ENCODE results near the gene FICD. TPM values are rescaled to one million over a fixed set of nuclear protein-coding genes. Genes with fewer than 3 reads are reported as not detected.
A peak's percentile ranks its signal among the peaks of the same experiment; 100 is the strongest.

Gene FICD
- polyA plus RNA-seq, 3 donors, result 1.00 to 1.9 (median 1.6) TPM

DNA sequence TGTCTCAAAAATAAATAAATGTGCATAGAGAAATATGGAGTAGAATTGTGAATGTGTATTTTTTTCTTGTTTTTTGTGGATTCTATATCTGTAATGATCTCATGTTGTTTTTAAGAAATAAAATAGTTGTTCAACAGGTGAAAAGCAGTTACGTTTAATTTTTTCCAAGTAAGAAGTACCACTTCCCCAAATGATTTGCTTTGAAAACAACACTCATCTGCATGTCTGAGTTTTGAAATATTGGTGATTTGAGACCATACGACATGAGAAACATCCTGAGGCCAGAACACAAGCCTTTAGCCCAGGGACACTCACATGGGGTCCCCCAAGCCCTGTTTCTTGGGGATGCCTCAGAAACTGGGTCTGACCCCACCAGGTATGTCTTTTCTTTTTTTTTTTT, 4.2 kb upstream of the FICD start:
- Histone ChIP-seq H3K4me1 (ENCODE audit: control insufficient read depth in 1 of 2, insufficient read depth in 2 of 2, low read length in 2 of 2) (peaks cover 9 to 17% of the 10 kb centered on the region in 2 donors), H3K36me3 (replicated peaks in 1 of 2; ENCODE audit: control insufficient read depth in 1 of 2, insufficient read depth in 2 of 2, low read length in 2 of 2) (no peaks in the 10 kb centered on the region), H2AFZ (ENCODE audit: insufficient read depth, low read depth, low read length, poor library complexity, severe bottlenecking) (no peak overlapping the region), H3K27me3 (ENCODE audit: control insufficient read depth in 2 of 2, insufficient read depth in 2 of 2, low read length in 2 of 2) (peaks cover 0 to under 1% of the 10 kb centered on the region in 2 donors), H3K27ac (ENCODE audit: low read depth in 1 of 2, low read length in 2 of 2) (no peak overlapping the region), H3K79me2 (ENCODE audit: insufficient read depth, low read length) (peaks cover 7% of the 10 kb centered on the region), H3K4me2 (replicated peaks; ENCODE audit: extremely low read depth, low read length, poor library complexity, severe bottlenecking) (no peak overlapping the region), H4K20me1 (ENCODE audit: insufficient read depth, low read length) (no peaks in the 10 kb centered on the region), H3K4me3 (replicated peaks in 1 of 3; ENCODE audit: low read depth in 2 of 3, low read length in 3 of 3) (no peak overlapping the region), H3K9ac (ENCODE audit: insufficient read depth, low read length, poor library complexity, severe bottlenecking) (no peak overlapping the region), H3K9me3 (replicated peaks in 1 of 2; ENCODE audit: control insufficient read depth in 1 of 2, insufficient read depth in 1 of 2, low read length in 2 of 2) (no peaks in the 10 kb centered on the region)
- Mint-ChIP-seq H3K27me3 (ENCODE audit: low read depth in 3 of 3) (peaks cover 11 to 17% (median 13%) of the 10 kb centered on the region in 3 donors), H3K4me3 (no peak overlapping the region), H3K27ac (no peak overlapping the region), H3K9me3 (peaks cover 0 to 4% (median 0%) of the 10 kb centered on the region in 7 donors), H3K36me3 (no peaks in the 10 kb centered on the region), H3K4me1 (peaks cover 13% of the 10 kb centered on the region)
- intact Hi-C loops (cut with micrococcal nuclease), result loop anchor here (10.0 kb wide), 2 partner anchors 584 to 836 kb away; partner anchors contain the start of genes ALKBH2 (in 2 of the 2) and UNG (in 2 of the 2)
- no CpG with 5 or more reads among the region's 2 CpGs for WGBS (ENCODE audit: insufficient coverage)
- TF ChIP-seq, protein P1, sequence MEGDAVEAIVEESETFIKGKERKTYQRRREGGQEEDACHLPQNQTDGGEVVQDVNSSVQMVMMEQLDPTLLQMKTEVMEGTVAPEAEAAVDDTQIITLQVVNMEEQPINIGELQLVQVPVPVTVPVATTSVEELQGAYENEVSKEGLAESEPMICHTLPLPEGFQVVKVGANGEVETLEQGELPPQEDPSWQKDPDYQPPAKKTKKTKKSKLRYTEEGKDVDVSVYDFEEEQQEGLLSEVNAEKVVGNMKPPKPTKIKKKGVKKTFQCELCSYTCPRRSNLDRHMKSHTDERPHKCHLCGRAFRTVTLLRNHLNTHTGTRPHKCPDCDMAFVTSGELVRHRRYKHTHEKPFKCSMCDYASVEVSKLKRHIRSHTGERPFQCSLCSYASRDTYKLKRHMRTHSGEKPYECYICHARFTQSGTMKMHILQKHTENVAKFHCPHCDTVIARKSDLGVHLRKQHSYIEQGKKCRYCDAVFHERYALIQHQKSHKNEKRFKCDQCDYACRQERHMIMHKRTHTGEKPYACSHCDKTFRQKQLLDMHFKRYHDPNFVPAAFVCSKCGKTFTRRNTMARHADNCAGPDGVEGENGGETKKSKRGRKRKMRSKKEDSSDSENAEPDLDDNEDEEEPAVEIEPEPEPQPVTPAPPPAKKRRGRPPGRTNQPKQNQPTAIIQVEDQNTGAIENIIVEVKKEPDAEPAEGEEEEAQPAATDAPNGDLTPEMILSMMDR (IDR thresholded peaks at IDR 0.05), result no peak
- DNase-seq, result no peak

DNA sequence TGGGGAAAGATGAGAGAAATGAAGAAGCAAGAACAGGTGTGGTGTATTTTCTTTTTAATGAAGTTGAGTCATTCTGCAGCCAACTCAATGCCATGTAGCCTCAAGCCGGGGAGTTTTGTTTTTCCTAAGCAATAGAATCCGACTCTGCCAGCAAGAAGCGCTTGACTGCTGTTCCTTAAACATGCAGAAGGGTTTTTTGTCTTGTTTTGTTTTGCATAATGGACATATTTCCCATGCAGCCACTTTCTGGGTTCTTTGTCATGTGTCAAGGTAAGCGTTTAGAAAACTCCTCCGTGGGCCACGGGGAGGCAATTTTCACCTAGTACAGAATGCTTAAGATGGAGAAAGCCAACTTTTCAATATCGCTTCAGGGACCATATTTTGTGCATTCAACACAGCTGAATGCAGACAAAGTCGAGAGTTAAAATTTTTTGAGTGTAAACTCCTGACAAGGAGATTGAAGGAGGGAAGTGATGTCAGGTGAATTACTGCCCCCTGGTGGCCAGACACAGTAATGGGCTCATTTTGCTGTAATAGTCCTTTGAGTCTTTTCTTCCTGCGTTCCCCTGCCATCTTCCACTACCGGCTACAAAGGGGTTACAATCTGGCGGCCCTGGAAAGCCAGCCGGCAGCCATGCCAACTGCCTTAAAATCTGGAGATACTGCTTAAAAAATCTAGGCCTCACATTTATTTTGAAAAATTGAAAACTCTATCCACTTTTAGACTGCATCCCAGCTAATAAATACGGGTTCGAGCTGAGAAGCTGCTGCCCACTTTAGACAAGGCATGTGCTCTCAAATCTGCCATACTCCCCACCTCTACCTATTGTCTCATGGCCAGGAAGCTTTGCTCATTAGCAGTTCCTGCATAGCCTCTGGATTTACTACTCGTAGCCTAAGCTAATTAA, 3.2 kb upstream of the FICD start:
- Histone ChIP-seq H3K4me1 (ENCODE audit: control insufficient read depth in 1 of 2, insufficient read depth in 2 of 2, low read length in 2 of 2) (peaks cover 13 to 24% of the 10 kb centered on the region in 2 donors), H2AFZ (ENCODE audit: insufficient read depth, low read depth, low read length, poor library complexity, severe bottlenecking) (no peak overlapping the region), H3K27ac (ENCODE audit: low read depth in 1 of 2, low read length in 2 of 2) (no peak overlapping the region), H3K79me2 (ENCODE audit: insufficient read depth, low read length) (peaks cover 13% of the 10 kb centered on the region), H3K4me2 (replicated peaks; ENCODE audit: extremely low read depth, low read length, poor library complexity, severe bottlenecking) (no peak overlapping the region), H4K20me1 (ENCODE audit: insufficient read depth, low read length) (no peaks in the 10 kb centered on the region), H3K4me3 (replicated peaks in 1 of 3; ENCODE audit: low read depth in 2 of 3, low read length in 3 of 3) (no peak overlapping the region), H3K36me3 (replicated peaks in 1 of 2; ENCODE audit: control insufficient read depth in 1 of 2, insufficient read depth in 2 of 2, low read length in 2 of 2) (peaks cover 0 to 2% of the 10 kb centered on the region in 2 donors), H3K9me3 (replicated peaks in 1 of 2; ENCODE audit: control insufficient read depth in 1 of 2, insufficient read depth in 1 of 2, low read length in 2 of 2) (no peaks in the 10 kb centered on the region), H3K9ac (ENCODE audit: insufficient read depth, low read length, poor library complexity, severe bottlenecking) (no peak overlapping the region), H3K27me3 (ENCODE audit: control insufficient read depth in 2 of 2, insufficient read depth in 2 of 2, low read length in 2 of 2) (no peaks in the 10 kb centered on the region)
- Mint-ChIP-seq H3K4me1 (peaks cover 21% of the 10 kb centered on the region), H3K4me3 (no peak overlapping the region), H3K36me3 (peaks cover 2% of the 10 kb centered on the region in 2 donors), H3K27me3 (ENCODE audit: low read depth in 3 of 3) (peaks cover 12 to 17% (median 13%) of the 10 kb centered on the region in 3 donors), H3K27ac (peak overlapping the region in 1 of 7 donors; percentile 78), H3K9me3 (peaks cover 0 to 4% (median 0%) of the 10 kb centered on the region in 7 donors)
- WGBS (ENCODE audit: insufficient coverage), result 34% methylated on average over 11 of the region's 15 CpGs
- intact Hi-C loops (cut with micrococcal nuclease), result loop anchor here (10.0 kb wide), 2 partner anchors 583 to 837 kb away; partner anchors contain the start of genes ALKBH2 (in 2 of the 2) and UNG (in 2 of the 2)
- TF ChIP-seq, protein P1 (IDR thresholded peaks at IDR 0.05), result peak; percentile 90
- DNase-seq, result peak; percentile 62 to 77 (median 76)

All from CD14-positive monocyte (primary cell).